Measurements from ENCODE around the gene SLC25A2. TPM values are rescaled to one million over a fixed set of nuclear protein-coding genes. Genes with fewer than 3 reads are reported as not detected.

Gene SLC25A2
- polyA plus RNA-seq, 1 donor from 2014 or later: not detected

Other genes starting within 250 kb of the SLC25A2 start
- 103 and 105 TPM in 2 replicates for gene PCDHB2, start 209.4 kb downstream of the SLC25A2 start, polyA plus RNA-seq
- 3.9 and 4.9 TPM in 2 replicates for gene PCDHB3, start 203.6 kb downstream of the SLC25A2 start, polyA plus RNA-seq
- 4.2 and 4.3 TPM in 2 replicates for gene PCDHB4, start 182.2 kb downstream of the SLC25A2 start, polyA plus RNA-seq
- gene PCDHB5, start 168.8 kb downstream of the SLC25A2 start, polyA plus RNA-seq: 4.5 and 4.7 TPM in 2 replicates
- 1.6 and 1.7 TPM in 2 replicates for gene PCDHB6, start 154.0 kb downstream of the SLC25A2 start, polyA plus RNA-seq
- gene PCDHB7, start 131.4 kb downstream of the SLC25A2 start, polyA plus RNA-seq: 0.99 and 2.1 TPM in 2 replicates
- gene PCDHB8, start 126.3 kb downstream of the SLC25A2 start, polyA plus RNA-seq: 0.76 and 0.81 TPM in 2 replicates
- gene PCDHB16, start 121.7 kb downstream of the SLC25A2 start, polyA plus RNA-seq: 2.1 and 2.8 TPM in 2 replicates
- gene PCDHB9, start 116.9 kb downstream of the SLC25A2 start, polyA plus RNA-seq: 4.8 and 4.9 TPM in 2 replicates
- 8.7 and 9.6 TPM in 2 replicates for gene PCDHB10, start 111.7 kb downstream of the SLC25A2 start, polyA plus RNA-seq
- 2.7 and 3.7 TPM in 2 replicates for gene PCDHB11, start 104.4 kb downstream of the SLC25A2 start, polyA plus RNA-seq
- gene PCDHB12, start 95.3 kb downstream of the SLC25A2 start, polyA plus RNA-seq: 1.3 and 2.2 TPM in 2 replicates
- 1.0 and 1.6 TPM in 2 replicates for gene PCDHB13, start 90.1 kb downstream of the SLC25A2 start, polyA plus RNA-seq
- 12.6 and 18.3 TPM in 2 replicates for gene PCDHB14, start 80.7 kb downstream of the SLC25A2 start, polyA plus RNA-seq
- gene PCDHB15, start 58.7 kb downstream of the SLC25A2 start, polyA plus RNA-seq: 11.2 and 13.7 TPM in 2 replicates
- gene TAF7, start 16.7 kb upstream of the SLC25A2 start, polyA plus RNA-seq: 173 and 198 TPM in 2 replicates
- gene PCDHGA1, start 26.5 kb upstream of the SLC25A2 start, polyA plus RNA-seq: 0.19 and 0.50 TPM in 2 replicates
- 0.21 and 0.26 TPM in 2 replicates for gene PCDHGA2, start 34.7 kb upstream of the SLC25A2 start, polyA plus RNA-seq
- gene PCDHGA3, start 39.8 kb upstream of the SLC25A2 start, polyA plus RNA-seq: 0.10 and 0.26 TPM in 2 replicates
- 0.46 and 0.68 TPM in 2 replicates for gene PCDHGB1, start 46.0 kb upstream of the SLC25A2 start, polyA plus RNA-seq
- gene PCDHGA4, start 51.0 kb upstream of the SLC25A2 start, polyA plus RNA-seq: 0.38 TPM in 1 of 2 replicates, not detected in the other
- 0.30 and 0.43 TPM in 2 replicates for gene PCDHGB2, start 55.9 kb upstream of the SLC25A2 start, polyA plus RNA-seq
- 0.25 TPM in 1 of 2 replicates, not detected in the other for gene PCDHGA5, start 60.1 kb upstream of the SLC25A2 start, polyA plus RNA-seq
- not detected in 2 replicates for gene PCDHGB3, start 66.2 kb upstream of the SLC25A2 start, polyA plus RNA-seq
- gene PCDHGA6, start 69.8 kb upstream of the SLC25A2 start, polyA plus RNA-seq: 0.09 TPM in 1 of 2 replicates, not detected in the other
- gene PCDHGA7, start 78.7 kb upstream of the SLC25A2 start, polyA plus RNA-seq: not detected in 2 replicates
- gene PCDHGB4, start 83.6 kb upstream of the SLC25A2 start, polyA plus RNA-seq: 9.3 and 13.0 TPM in 2 replicates
- gene PCDHGA8, start 88.6 kb upstream of the SLC25A2 start, polyA plus RNA-seq: 0.19 and 0.38 TPM in 2 replicates
- 0.17 and 0.54 TPM in 2 replicates for gene PCDHGB5, start 93.9 kb upstream of the SLC25A2 start, polyA plus RNA-seq
- gene PCDHGA9, start 98.7 kb upstream of the SLC25A2 start, polyA plus RNA-seq: 0.11 TPM in 1 of 2 replicates, not detected in the other
- 29.2 and 34.4 TPM in 2 replicates for gene PCDHGB6, start 104.0 kb upstream of the SLC25A2 start, polyA plus RNA-seq
- gene PCDHGA10, start 108.9 kb upstream of the SLC25A2 start, polyA plus RNA-seq: 7.3 and 8.1 TPM in 2 replicates
- gene PCDHGB7, start 113.6 kb upstream of the SLC25A2 start, polyA plus RNA-seq: 4.7 and 5.1 TPM in 2 replicates
- 0.32 and 0.62 TPM in 2 replicates for gene PCDHGA11, start 117.0 kb upstream of the SLC25A2 start, polyA plus RNA-seq
- 0.11 and 0.56 TPM in 2 replicates for gene PCDHGA12, start 126.5 kb upstream of the SLC25A2 start, polyA plus RNA-seq
- gene PCDHGC3, start 171.9 kb upstream of the SLC25A2 start, polyA plus RNA-seq: 2.1 and 2.8 TPM in 2 replicates
- gene PCDHGC4, start 181.0 kb upstream of the SLC25A2 start, polyA plus RNA-seq: 4.3 and 6.4 TPM in 2 replicates
- 0.51 and 0.54 TPM in 2 replicates for gene PCDHGC5, start 185.0 kb upstream of the SLC25A2 start, polyA plus RNA-seq

All from neural cell (in vitro differentiated cells).